NCI-H446 (cell line): ENCODE results near the gene WNT9A.

ENCODE experiments used
- DNase-seq, 2 experiments: peaks; one replicate each; lab custom pipeline; 2025; lab: John Stamatoyannopoulos, UW

The WNT9A gene

DNA sequence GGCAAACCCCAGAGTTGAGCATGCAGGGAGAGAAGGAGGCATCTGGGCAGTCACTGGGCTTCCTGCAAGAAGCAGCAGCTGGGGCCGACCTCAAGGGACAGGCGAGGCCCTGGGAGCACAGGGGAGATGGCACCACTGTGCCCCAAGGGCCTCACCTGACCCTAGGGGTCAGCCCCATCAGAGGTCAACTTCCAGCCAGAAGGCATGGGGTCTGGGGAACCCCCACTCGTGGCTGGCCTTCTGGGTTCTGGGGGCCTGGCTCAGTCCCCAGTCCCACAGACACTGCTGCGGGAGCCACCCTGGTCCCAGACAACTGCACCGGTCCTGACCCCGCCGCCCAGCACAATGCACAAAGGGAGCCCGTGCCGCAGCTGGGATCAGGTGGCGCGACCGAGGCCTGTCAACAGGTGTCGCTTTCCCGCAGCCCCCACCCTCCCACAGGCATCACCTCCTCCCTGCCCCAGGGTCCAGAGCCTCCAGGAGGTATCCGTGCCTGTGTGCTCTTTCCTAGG is 6.2 kb downstream of the WNT9A start:
- DNase-seq = no peak

GRCh38 chr1:227940791-227941241 is 6.9 kb downstream of the WNT9A start:
- no peak for DNase-seq

- DNase-seq = no peak
Measured at GRCh38 chr1:227939791-227940771, 7.7 kb downstream of the WNT9A start.

DNA sequence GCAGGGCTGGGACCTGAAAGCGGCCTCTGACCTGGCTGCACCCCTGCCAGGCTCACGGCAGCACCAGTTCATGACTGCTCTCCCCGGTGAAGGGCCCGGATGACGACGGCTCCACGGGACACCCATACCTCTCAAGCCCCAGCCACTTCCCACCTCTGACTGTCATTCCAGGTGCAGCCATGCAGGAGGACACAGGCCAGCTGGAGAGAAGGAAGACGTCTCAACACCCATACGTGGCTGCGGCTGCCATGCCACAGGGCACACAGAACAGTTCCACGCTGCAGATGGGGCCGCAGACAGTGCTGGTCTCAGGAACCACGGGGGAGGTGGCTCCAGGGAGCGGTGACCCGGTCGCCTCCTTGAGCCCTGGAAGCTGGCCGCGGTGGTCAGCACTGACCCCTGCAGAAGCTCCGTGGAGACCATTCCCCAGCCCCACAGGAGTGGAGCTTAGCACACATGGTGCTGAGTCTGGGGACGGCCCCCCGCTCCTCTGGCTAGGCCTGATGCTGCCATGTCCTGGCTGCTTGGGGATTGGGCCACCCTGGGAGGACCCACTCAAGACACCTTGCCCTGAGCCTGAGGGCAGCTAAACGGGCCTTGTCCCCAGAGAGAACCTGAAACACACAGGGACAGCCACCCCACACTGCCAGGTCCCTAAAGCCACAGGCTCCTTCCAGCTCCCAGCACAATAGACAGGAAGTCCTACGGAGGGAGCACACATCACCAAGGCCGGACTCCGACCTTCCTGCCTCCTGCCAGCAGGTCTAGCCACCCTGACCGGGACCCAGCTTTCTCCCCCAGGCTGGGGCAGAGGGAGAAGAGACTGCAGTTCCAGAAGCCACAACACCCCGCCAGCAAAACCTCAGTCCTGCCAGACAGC is 8.6 kb downstream of the WNT9A start:
- no peak for DNase-seq

GRCh38 chr1:227938276-227938675 is 9.5 kb downstream of the WNT9A start:
- DNase-seq = no peak

- no peak for DNase-seq
Measured at GRCh38 chr1:227937838-227938145, 9.9 kb downstream of the WNT9A start.

DNA sequence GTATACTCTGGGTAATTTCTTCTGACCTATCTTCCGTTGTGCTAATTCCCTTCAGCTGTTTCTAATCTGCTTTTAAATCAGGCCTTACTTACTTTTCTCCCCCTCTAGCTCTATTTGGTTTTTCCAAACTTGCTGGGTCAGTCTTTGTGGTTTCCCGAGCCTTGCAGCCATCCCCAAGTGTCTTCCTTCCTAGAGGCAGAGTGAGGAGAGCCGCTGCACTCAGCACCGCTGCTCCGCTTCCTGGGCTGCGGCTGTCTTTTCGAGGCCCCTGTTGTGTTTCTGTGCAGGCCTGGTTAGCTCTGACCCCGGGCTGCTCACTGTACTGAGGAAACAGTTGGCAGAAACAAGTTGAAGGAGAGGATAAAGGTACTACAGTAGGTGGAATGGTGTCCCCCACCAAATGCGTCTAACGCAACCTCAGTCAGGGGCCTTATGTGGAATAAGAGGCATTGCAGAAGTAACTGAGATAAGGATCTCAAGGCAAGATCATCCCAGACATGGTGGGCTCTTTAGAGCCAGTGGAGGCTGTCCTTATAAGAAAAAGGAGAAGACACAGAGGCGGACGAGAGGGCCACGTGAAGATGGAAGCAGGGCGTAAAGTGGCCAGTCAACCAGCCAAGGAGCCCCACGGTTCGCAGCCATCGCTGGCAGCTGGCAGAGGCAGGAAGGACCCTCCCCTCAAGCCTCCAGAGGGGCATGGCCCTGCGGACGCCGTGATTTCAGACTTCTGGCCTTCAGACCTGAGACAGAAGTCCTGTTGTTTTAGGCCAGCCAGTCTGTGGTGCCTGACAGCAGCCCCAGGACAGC is 10.5 kb downstream of the WNT9A start:
- no peak for DNase-seq

DNA sequence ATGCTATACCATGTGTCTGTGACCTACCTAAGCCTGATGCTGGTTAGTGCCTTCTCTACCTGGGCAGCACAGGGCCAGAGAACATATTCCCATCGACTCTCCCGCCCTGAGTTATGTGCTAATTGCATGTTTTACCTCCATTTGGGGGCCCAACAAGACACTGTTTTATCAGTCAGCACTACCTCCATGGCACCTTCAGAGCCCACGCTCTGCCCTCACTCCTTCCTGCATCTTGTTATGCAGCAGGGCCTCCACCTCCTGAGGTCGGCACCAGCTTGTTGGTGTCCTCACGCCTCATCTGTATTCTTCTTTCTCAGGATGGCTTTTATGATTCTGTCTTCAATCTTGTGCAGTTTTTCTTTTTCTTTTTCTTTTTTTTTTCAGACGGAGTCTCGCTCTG is 11.9 kb downstream of the WNT9A start:
- DNase-seq = no peak

DNA sequence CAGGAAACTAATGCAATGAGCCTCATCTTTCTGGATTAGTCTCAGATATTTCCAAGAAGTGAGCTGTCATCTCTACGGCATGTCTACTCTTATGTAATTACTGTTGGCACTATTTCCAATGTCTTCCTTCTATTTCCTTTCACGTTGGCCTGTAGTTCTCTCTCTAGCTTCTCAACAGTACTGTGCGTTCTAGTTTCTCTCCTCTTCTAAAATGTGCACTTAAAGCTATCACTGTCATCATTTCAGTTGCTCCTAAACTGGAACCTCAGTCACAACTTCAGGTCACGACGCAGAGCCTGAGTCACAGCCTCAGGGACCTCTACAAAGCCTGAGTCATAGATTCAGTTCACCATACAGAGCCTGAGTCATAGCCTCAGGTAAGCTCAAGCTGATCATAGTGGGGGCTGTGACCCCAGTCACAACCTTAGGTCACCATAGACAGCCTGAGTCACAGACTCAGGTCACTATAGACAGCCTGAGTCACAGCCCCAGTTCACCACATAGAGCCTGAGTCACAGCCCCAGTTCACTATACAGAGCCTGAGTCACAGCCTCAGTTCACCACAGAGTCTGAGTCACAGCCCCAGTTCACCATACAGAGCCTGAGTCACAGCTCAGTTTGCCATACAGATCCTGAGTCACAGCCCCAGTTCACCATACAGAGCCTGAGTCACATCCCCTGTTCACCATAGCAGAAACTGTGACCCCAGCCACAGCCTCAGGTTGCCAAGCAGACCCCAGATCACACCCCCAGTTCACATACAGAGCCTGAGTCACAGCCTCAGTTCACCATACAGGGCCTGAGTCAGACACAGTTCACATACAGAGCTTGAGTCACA is 13.0 kb downstream of the WNT9A start:
- no peak for DNase-seq

DNA sequence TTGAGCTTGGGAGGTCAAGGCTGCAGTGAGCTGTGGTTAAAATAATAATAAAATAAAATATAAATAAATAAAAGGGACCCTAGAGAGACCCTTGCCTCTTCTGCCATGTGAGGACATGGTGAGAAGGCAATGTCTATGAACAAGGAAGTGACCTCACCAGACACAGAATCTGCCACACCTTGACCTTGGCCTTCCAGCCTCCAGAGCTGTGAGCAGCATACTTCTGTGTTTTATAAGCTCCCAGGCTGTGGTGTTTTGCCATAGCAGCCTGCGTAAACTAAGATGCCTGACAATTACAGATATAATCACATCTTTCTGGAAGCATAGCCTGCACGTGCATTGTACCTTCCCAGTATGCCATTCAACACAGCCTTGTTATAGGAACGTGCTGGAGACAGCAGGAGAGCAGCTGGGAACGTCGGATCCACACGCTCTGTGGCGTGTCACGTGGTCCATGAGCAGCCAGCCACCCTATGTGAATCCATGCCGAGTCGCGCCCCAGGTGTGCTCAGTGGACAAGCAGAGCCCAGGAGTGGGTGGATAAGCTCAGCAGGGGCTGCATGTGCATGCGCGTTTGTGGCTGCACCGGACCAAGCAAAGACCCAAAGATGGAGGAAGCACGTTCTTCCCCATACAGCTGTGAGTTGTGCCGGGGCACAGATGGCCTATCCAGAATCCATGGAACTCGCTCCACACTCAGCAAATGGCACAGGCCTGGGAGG is 17.8 kb downstream of the WNT9A start:
- no peak for DNase-seq

GRCh38 chr1:227928811-227929375 is 18.8 kb downstream of the WNT9A start:
- DNase-seq = no peak

DNA sequence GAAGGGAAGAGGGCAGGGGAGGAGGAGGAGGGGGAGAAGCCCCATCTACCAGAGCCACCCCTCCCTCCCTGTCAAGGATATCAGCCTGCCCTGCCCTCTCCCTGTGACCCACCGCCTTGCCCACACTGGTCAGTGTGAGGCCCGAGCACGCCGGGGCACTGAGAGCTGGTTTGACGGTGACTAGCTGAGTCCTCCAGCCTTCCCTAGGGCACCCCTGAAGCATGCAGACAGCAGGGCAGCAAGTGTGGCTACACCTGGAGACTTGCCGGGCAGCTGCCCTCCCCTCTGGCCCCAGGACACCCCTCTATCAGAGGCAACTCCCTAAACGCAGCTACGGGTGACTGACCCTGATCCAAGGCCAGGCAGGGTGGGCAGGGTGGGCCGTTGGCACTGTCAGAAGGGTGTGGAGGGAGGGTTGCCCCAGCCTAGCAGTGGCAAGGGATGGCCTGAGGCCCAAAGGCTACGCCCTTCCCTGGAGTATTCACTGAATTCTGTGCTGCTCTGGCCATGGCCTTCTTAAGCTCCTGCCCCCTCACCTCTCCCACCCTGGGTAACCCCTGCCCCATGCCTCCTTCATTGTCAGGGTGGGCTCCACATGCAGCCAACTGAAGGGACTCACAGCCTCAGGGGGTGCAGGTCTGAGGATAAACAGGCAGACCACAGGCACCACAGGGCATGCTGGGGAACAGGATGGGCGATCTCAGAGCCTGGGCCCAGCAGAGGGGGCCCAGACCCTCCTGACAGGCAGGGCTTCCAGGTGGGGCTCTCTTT is 19.6 kb downstream of the WNT9A start:
- DNase-seq = no peak

GRCh38 chr1:227926896-227927885 is 20.5 kb downstream of the WNT9A start:
- DNase-seq = no peak

GRCh38 chr1:227926216-227926791 is 21.4 kb downstream of the WNT9A start:
- DNase-seq = no peak

DNA sequence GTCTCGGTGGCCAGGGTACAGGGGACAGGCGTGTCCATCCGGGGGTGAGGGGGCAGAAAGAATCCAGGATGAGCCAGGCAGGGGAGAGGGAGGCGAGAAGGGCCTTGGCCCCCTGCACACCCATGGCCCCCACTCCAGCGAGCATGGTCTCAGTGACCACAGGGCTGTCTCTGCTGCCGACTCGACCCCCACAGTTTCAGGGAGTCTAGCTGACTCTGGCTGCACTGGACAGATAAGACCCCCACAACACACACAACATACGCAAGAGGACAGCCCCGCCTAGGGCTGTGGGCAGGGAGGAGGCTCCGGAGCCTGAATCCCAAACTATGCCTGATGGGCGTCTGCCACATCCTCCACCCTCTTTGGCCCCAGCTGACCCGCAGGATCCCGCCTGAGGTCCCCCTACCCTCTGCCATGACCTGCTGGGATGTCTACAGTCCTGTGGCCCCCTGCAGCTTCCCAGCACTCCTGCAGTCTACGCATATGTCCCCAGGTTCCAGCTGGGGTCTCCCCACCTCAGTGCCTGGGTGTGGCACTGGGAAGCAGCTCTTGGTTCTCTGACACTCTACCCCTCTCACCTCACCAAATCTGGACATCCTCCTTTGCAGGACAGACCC is 22.0 kb downstream of the WNT9A start:
- DNase-seq = no peak

DNA sequence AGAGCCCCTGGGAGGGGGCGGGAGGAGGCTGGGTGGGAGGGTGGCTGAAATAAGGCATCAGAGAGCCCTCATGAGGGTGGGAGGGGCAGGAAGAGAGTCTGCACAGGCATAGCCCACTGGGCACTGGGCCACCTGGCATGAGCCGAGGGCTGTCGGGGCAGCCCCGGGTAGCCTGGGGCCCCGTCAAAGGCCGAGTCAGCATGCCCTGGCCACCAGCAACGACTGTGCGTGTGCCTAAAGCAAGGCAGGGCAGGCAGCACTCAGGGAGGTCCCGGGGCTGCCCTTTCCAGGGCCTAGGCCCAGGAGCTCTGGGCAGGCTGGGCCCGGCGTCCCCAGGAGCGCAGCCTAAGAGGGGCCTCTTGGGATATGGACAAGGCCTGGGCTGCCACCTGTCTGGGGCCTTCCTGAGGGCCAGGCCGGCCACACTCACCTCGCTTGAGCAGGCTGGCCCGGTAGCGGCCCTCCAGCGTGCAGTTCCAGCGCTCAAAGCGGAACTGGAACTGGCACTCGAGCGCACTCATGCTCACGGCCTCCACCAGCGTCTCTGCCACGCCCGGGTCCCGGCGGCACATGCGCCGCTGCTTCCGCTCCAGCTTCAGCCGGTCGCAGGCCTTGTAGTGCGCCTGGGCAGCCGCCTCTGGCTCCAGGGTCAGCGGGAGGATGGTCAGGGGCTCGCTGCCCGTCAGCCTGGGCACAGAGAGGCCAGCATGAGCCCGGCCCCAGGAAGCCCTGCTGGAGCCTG is 22.7 kb downstream of the WNT9A start:
- no peak for DNase-seq
